GM13977 (cell line): ENCODE data around the gene R3HDML.

Experiments
- DNase-seq: peaks from one replicate; pipeline ENCODE4 v3.0.0; 2012; ENCODE audit warnings: low spot score
- in situ Hi-C: fragments of 300-500 bp; cut with MboI; formaldehyde crosslinking; loops from one replicate; pipeline ENCODE4 v1.12.0; 2022; ENCODE audit warnings: low sequenced_read_pairs, low pct_unique_long_range_greater_than_20kb, mixed read lengths, inconsistent platforms; ENCODE audit not compliant: unreplicated experiment
- TF ChIP-seq, protein P1 (sequence below): IDR thresholded peaks from 2 replicates; pipeline ENCODE4 v1.5.1; 2012; ENCODE audit warnings: mild to moderate bottlenecking, control low read depth; ENCODE audit not compliant: insufficient read depth; ENCODE audit errors: extremely low read depth, missing control alignments

The R3HDML gene

DNA sequence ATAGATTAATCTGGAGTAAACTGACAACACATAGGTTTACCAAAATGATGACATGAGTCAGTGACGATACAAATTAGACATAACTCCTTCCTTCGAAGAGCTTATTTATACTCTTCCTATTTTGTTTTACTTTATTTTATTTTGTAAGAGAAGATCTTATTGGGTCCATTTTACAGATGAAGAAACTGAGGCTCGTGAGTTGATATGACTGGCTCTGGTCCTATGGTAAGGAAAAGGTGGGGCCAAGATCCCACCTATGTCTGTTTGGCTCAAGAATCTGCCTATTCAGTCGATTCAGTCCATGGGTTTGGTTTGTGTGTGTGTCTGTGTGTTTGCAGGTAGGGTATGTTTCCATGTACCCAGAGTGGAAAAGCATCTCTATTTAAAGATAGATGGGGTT is 8.4 kb upstream of the R3HDML start:
- TF ChIP-seq, protein P1, sequence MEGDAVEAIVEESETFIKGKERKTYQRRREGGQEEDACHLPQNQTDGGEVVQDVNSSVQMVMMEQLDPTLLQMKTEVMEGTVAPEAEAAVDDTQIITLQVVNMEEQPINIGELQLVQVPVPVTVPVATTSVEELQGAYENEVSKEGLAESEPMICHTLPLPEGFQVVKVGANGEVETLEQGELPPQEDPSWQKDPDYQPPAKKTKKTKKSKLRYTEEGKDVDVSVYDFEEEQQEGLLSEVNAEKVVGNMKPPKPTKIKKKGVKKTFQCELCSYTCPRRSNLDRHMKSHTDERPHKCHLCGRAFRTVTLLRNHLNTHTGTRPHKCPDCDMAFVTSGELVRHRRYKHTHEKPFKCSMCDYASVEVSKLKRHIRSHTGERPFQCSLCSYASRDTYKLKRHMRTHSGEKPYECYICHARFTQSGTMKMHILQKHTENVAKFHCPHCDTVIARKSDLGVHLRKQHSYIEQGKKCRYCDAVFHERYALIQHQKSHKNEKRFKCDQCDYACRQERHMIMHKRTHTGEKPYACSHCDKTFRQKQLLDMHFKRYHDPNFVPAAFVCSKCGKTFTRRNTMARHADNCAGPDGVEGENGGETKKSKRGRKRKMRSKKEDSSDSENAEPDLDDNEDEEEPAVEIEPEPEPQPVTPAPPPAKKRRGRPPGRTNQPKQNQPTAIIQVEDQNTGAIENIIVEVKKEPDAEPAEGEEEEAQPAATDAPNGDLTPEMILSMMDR: no peak
- in situ Hi-C loops: no loop called here
- no peak for DNase-seq

DNA sequence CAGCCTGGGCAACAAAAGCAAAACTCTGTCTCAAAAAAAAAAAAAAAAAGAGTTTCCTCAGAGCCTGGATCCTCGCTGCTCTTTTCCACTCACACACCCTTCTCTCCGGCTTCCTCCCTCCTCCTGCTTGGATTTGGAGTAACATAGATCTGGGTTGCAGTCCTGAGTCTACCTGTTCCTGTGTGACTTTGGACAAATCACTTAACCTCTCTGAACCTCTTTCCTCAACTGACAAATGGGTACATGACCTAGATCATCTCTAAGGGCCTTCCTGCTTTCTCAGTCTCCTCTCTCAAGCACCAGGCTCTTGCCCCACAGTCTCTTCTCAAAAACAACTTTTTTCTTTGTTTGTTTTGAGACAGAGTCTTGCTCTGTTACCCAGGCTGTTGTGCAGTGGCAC is 5.6 kb upstream of the R3HDML start:
- no peak for DNase-seq
- TF ChIP-seq, protein P1: no peak
- in situ Hi-C loops: no loop called here

DNA sequence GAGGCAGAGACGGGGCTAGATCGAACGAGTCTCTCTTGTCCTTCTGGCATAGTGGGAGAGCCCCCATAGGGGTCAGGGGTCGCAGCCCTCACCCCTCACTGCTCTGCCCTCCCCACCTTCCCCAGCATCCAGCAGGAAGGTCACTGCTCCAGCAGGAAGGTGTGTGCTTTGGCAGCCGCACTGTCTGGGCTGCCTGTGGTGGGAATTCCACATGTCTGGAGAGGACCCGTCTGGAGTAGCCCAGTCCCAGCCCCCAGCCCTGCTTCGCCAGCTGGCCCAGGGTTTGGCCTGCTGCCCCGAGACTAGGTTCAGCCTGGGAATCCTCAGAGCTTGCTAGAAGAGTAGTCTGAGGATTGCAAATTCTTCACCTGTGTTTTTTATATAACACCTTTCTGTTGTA is 2.5 kb upstream of the R3HDML start:
- TF ChIP-seq, protein P1: no peak
- DNase-seq: no peak
- in situ Hi-C loops: no loop called here

DNA sequence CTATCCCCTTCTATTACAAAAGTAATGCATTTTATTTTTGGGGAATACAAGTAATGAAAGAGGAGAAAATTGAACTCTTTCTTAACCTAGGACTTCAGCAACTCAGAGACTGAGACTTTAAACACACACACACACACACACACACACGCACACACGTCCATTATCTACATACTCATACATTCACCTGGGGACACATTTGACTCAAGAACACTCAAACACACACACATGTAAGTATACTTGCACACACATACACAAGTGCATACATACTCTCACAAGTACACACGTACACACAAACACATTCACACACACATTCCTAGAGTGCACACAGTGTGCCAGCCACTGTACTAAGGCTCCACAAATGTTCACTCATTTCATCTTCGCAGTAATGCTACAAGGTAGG is 2.1 kb upstream of the R3HDML start:
- in situ Hi-C loops: no loop called here
- TF ChIP-seq, protein P1: no peak

DNA sequence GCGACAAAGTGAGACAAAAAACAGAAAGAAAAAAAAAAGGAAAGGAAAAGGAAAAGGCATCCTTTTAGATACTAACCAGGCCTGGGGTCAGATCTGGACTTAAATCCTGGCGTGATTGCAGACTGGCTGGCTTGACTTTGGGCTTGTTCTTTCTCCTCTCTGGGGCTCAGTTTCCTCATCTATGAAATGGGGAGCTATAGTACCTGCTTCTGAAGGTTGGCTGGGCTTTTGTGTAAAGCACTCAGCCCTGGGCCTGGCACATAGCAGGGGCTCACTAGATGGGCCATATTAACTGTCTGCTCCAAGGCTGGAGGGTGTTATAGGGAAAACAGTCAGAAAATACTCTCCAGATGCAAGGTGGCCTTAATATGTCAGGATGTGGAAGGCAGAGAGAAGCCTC is 1.2 kb upstream of the R3HDML start:
- DNase-seq: no peak
- TF ChIP-seq, protein P1: no peak
- in situ Hi-C loops: no loop called here

More for the DNA sequence above, 2.1 kb upstream of the R3HDML start:
- no peak for DNase-seq

DNA sequence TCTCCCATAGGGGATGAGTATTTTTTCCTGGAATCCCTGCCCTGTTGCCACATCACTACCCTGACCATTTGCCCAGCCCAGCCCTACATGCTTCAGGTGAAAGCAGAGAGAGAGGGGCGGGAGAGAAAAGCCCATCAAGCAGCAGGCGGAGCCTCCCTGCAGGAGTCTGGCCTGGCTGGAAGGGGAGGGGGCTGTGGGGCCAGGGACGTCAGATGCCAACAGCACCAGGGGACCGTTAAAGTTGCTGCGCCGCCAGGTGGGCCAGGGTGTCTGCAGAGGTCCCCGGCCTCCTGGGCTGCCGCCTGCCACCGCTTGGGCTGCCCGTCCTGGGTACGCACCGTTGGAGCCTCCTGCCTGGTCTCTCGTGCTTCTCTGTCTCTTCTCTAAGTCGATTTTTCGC is 757 bp upstream of the R3HDML start:
- TF ChIP-seq, protein P1: no peak
- in situ Hi-C loops: no loop called here
- no peak for DNase-seq

GRCh38 chr20:44342248-44342647 is 5.4 kb downstream of the R3HDML start:
- TF ChIP-seq, protein P1: no peak
- in situ Hi-C loops: no loop called here
- no peak for DNase-seq
